Hepatocyte (in vitro differentiated cells): ENCODE data around the gene GLT6D1.

Experiments
- CTCF ChIP-seq: fragments of 200-600 bp; sonication (generic); IDR thresholded peaks from 2 replicates; pipeline ENCODE4 v1.5.1; 2016; ENCODE audit warnings: antibody characterized with exemption, mild to moderate bottlenecking; ENCODE audit not compliant: poor library complexity
- EZH2 ChIP-seq: fragments of 200-600 bp; sonication (generic); IDR thresholded peaks from 2 replicates; pipeline ENCODE4 v1.6.1; 2016; ENCODE audit warnings: antibody characterized with exemption, mild to moderate bottlenecking, borderline replicate concordance
- EZH2phosphoT487 ChIP-seq: fragments of 200-600 bp; sonication (generic); IDR thresholded peaks from one replicate; pipeline ENCODE4 v1.6.1; 2018; ENCODE audit warnings: antibody characterized with exemption, mild to moderate bottlenecking, low read depth, moderate library complexity; ENCODE audit not compliant: unreplicated experiment, severe bottlenecking

DNA sequence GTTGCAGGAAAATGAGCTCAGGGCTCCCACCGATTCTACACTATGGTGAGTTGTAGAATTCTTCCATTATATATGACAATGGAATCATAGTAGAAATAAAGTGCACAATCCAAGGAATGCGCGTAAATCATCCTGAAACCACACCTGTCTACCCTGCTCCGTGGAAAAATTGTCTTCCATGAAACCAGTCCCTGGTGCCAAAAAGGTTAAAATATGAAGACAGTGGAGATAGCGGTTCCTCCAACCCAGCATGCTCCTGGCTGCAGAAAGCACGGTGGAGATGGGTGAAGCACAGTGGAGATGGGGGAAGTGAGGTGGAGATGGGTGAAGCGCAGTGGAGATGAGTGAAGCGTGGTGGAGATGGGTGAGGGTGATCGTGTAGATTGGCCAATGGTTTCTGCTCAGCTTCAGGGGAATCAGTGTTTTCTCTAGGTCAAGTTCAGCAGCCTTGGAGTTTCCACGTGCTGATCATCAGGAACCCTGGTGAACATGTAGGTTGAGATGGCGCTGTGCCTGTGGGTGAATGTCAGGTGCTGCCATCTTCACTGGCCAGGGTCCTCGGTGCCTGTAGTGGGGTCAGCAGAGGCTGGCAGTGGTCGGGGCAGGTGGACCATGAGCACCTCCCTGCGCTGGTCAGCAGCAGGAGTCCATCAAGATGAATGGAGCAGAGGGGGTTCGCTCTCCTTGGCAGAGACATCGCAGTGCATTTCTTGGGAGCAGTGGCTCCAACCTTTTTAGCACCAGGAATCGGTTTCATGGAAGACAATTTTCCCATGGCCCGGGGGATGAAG is 57.5 kb downstream of the GLT6D1 start:
- no peak for TF ChIP-seq CTCF
- no peak for TF ChIP-seq EZH2
- TF ChIP-seq EZH2phosphoT487: no peak
